Measurements from ENCODE around the gene AGPAT2. TPM values are rescaled to one million over a fixed set of nuclear protein-coding genes. Genes with fewer than 3 reads are reported as not detected.

Gene AGPAT2
- total and polyA plus RNA-seq, 2 donors from 2014 or later = 73.4 to 83.6 TPM

DNA sequence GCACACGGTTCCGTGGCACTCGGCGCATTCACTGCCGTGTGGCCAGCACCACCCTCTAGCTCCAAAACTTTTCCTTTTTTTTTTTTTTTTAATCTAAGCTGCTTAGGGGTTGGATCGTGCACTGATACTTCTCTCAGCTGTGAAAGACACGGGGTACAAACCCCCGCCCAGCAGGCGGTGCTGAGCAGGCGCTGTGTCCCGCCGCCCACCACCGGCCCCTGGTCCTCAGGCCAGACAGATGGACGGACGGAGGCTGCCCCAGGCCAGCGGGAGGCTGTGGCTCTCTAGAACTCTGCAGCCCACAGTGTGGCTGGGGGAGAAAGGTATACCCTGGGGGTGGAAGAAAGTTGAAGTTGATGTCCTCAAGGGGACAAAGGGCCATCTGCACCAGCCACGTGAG, 6.2 kb downstream of the AGPAT2 start:
- H3K9me3 ChIP-seq (ENCODE audit: control insufficient read depth in 2 of 3, insufficient read depth in 1 of 3, low read length in 3 of 3) = no peaks in the 10 kb centered on the region
- TF ChIP-seq, protein P1, sequence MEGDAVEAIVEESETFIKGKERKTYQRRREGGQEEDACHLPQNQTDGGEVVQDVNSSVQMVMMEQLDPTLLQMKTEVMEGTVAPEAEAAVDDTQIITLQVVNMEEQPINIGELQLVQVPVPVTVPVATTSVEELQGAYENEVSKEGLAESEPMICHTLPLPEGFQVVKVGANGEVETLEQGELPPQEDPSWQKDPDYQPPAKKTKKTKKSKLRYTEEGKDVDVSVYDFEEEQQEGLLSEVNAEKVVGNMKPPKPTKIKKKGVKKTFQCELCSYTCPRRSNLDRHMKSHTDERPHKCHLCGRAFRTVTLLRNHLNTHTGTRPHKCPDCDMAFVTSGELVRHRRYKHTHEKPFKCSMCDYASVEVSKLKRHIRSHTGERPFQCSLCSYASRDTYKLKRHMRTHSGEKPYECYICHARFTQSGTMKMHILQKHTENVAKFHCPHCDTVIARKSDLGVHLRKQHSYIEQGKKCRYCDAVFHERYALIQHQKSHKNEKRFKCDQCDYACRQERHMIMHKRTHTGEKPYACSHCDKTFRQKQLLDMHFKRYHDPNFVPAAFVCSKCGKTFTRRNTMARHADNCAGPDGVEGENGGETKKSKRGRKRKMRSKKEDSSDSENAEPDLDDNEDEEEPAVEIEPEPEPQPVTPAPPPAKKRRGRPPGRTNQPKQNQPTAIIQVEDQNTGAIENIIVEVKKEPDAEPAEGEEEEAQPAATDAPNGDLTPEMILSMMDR (IDR thresholded peaks at IDR 0.05; ENCODE audit: borderline replicate concordance, extremely low read depth, insufficient read depth) = no peak
- intact Hi-C loops (cut with DNase I) = no loop called here
- no peak overlapping the region for H3K27ac ChIP-seq (ENCODE audit: low read depth in 2 of 2, low read length in 2 of 2)
- no peak overlapping the region for H3K9ac ChIP-seq (ENCODE audit: low read length in 3 of 3)
- no peaks in the 10 kb centered on the region for H3K36me3 ChIP-seq (ENCODE audit: control insufficient read depth in 2 of 3, insufficient read depth in 3 of 3, low read length in 3 of 3)
- H3K27me3 ChIP-seq (ENCODE audit: control insufficient read depth, insufficient read depth, low read length) = no peaks in the 10 kb centered on the region
- no peak overlapping the region for H3K4me3 ChIP-seq (ENCODE audit: low read length in 3 of 3)
- FAIRE-seq (no peak), DNase-seq (no peak)
- H3K4me1 ChIP-seq (ENCODE audit: control insufficient read depth in 2 of 3, insufficient read depth in 2 of 3, low read depth in 1 of 3, low read length in 3 of 3) = peaks cover 0 to 22% (median 0%) of the 10 kb centered on the region in 3 donors

DNA sequence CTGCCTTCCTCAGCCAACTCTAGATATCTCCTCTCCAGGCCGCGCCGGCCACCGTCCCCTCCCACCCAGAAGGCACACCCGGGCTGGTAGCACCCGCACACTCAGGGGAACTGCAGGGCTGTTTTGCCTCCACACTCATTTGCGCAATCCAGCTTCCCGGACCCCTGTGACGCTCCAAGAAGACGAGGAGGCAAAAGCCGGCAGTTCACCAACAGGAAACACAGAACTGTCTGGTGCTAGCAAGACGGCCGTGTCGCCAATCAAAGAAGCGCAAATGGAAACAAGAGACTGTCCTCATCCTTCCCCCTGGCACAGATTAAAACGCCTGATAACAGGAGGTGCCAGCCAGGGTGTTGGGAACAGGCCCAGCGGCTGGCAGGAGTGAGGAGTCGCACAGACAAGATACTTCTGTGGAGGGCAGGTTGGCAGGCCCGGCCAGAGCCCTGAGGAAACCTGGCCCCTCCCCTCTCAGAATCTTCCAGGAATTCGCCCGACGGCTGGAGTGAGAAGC, 7.8 kb downstream of the AGPAT2 start:
- Histone ChIP-seq H3K9ac (ENCODE audit: low read length in 3 of 3) (no peak overlapping the region), H3K27me3 (ENCODE audit: control insufficient read depth, insufficient read depth, low read length) (no peaks in the 10 kb centered on the region), H3K27ac (ENCODE audit: low read depth in 2 of 2, low read length in 2 of 2) (peak overlapping the region; percentile 6 to 53), H3K9me3 (ENCODE audit: control insufficient read depth in 2 of 3, insufficient read depth in 1 of 3, low read length in 3 of 3) (no peaks in the 10 kb centered on the region), H3K4me1 (ENCODE audit: control insufficient read depth in 2 of 3, insufficient read depth in 2 of 3, low read depth in 1 of 3, low read length in 3 of 3) (peaks cover 0 to 19% (median 0%) of the 10 kb centered on the region in 3 donors), H3K4me3 (ENCODE audit: low read length in 3 of 3) (no peak overlapping the region), H3K36me3 (ENCODE audit: control insufficient read depth in 2 of 3, insufficient read depth in 3 of 3, low read length in 3 of 3) (no peaks in the 10 kb centered on the region)
- DNase-seq (no peak), FAIRE-seq (no peak)
- TF ChIP-seq, protein P1 (IDR thresholded peaks at IDR 0.05; ENCODE audit: borderline replicate concordance, extremely low read depth, insufficient read depth) = no peak
- intact Hi-C loops (cut with DNase I) = no loop called here

DNA sequence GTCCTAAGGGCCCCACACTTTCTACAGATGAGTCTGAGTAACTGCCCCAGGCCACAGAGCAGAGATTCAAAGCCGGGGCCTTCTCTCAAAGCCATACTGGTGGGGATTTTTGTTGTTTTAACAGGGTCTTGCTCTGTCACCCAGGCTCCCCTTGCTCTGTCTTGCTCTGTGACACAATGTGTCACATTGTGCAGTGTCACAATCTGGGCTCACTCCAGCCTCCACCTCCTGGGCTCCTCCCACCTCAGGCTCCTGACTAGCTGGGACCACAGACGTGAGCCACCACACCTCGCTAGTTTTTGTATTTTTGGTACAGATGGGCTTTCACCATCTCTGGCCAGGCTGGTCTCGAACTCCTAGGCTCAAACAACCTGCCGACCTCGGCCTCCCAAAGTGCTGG, 8.6 kb downstream of the AGPAT2 start:
- Histone ChIP-seq H3K27me3 (ENCODE audit: control insufficient read depth, insufficient read depth, low read length) (no peaks in the 10 kb centered on the region), H3K9me3 (ENCODE audit: control insufficient read depth in 2 of 3, insufficient read depth in 1 of 3, low read length in 3 of 3) (no peaks in the 10 kb centered on the region), H3K9ac (ENCODE audit: low read length in 3 of 3) (no peak overlapping the region), H3K27ac (ENCODE audit: low read depth in 2 of 2, low read length in 2 of 2) (no peak overlapping the region), H3K4me1 (ENCODE audit: control insufficient read depth in 2 of 3, insufficient read depth in 2 of 3, low read depth in 1 of 3, low read length in 3 of 3) (peaks cover 0 to 19% (median 0%) of the 10 kb centered on the region in 3 donors), H3K36me3 (ENCODE audit: control insufficient read depth in 2 of 3, insufficient read depth in 3 of 3, low read length in 3 of 3) (peaks cover 0 to 3% (median 0%) of the 10 kb centered on the region in 3 donors), H3K4me3 (ENCODE audit: low read length in 3 of 3) (no peak overlapping the region)
- FAIRE-seq (no peak), DNase-seq (no peak)
- TF ChIP-seq, protein P1 (IDR thresholded peaks at IDR 0.05; ENCODE audit: borderline replicate concordance, extremely low read depth, insufficient read depth) = no peak
- intact Hi-C loops (cut with DNase I) = no loop called here

DNA sequence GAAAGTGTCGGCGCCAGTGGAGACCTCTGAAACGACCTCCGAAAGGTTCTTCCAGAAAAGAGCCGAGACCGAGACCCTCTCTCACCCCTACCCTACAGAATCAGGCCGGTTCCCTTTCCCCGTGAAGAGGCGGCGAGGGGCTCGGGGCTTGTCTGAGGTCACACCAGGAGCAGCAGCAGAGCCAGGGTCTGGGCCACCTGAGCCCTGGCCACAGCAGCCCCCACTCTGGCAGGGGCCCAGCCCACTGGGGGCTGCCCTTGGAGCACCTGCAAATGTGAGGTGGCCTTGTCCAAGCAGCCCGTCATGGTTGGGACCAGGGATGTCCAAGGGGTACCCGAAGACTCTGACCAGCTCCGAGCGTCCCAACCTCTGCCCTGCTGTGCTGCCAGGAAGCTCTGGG, 9.2 kb downstream of the AGPAT2 start:
- no peaks in the 10 kb centered on the region for H3K27me3 ChIP-seq (ENCODE audit: control insufficient read depth, insufficient read depth, low read length)
- no peak for FAIRE-seq
- TF ChIP-seq, protein P1 (IDR thresholded peaks at IDR 0.05; ENCODE audit: borderline replicate concordance, extremely low read depth, insufficient read depth) = no peak
- no peaks in the 10 kb centered on the region for H3K9me3 ChIP-seq (ENCODE audit: control insufficient read depth in 2 of 3, insufficient read depth in 1 of 3, low read length in 3 of 3)
- H3K4me1 ChIP-seq (ENCODE audit: control insufficient read depth in 2 of 3, insufficient read depth in 2 of 3, low read depth in 1 of 3, low read length in 3 of 3) = peaks cover 0 to 19% (median 0%) of the 10 kb centered on the region in 3 donors
- no peak overlapping the region for H3K27ac ChIP-seq (ENCODE audit: low read depth in 2 of 2, low read length in 2 of 2)
- no peak overlapping the region for H3K9ac ChIP-seq (ENCODE audit: low read length in 3 of 3)
- no peak for DNase-seq
- H3K36me3 ChIP-seq (ENCODE audit: control insufficient read depth in 2 of 3, insufficient read depth in 3 of 3, low read length in 3 of 3) = peaks cover 0 to 3% (median 0%) of the 10 kb centered on the region in 3 donors
- H3K4me3 ChIP-seq (ENCODE audit: low read length in 3 of 3) = no peak overlapping the region
- intact Hi-C loops (cut with DNase I) = no loop called here

All from kidney (tissue), 14 donors.